HepG2 (cell line): ENCODE results near the gene ARHGDIA. TPM values are rescaled to one million over a fixed set of nuclear protein-coding genes. Genes with fewer than 3 reads are reported as not detected.

Experiments
- AGO2 ChIP-seq: fragments of 200-400 bp; formaldehyde crosslinking; optimal IDR thresholded peaks from 2 replicates; pipeline ENCODE3; 2017; ENCODE audit warnings: mild to moderate bottlenecking, low read depth, low read length, moderate library complexity
- DRAP1 ChIP-seq: IDR thresholded peaks from 2 replicates; pipeline ENCODE4 v1.6.1; 2016; ENCODE audit warnings: missing genetic modification reagents, missing compliant biosample characterization
- HNRNPK ChIP-seq: fragments of 200-400 bp; formaldehyde crosslinking; IDR thresholded peaks from 2 replicates; pipeline ENCODE4 v1.6.1; 2018; ENCODE audit warnings: low read length, low read depth, moderate library complexity, mild to moderate bottlenecking; ENCODE audit not compliant: poor library complexity, severe bottlenecking
- MATR3 ChIP-seq: sonication (generic); formaldehyde crosslinking; IDR thresholded peaks from 2 replicates; pipeline ENCODE4 v1.4.0; 2020; ENCODE audit warnings: missing genetic modification reagents
- NFATC3 ChIP-seq: sonication (generic); formaldehyde crosslinking; IDR thresholded peaks from 2 replicates; pipeline ENCODE4 v1.5.1; 2020; ENCODE audit warnings: mild to moderate bottlenecking, missing genetic modification reagents
- PPARG ChIP-seq: conservative IDR thresholded peaks from 2 replicates; pipeline ENCODE4 v1.6.1; 2016; ENCODE audit warnings: missing biosample characterization, missing genetic modification reagents
- RERE ChIP-seq: IDR thresholded peaks from 2 replicates; pipeline ENCODE4 v1.6.1; 2016; ENCODE audit warnings: low read depth, missing genetic modification reagents, missing compliant biosample characterization
- ZFYVE20 ChIP-seq: sonication (generic); formaldehyde crosslinking; IDR thresholded peaks from 2 replicates; pipeline ENCODE4 v1.8.0; 2023; ENCODE audit warnings: low read depth, mild to moderate bottlenecking, moderate library complexity, missing genetic modification reagents, borderline replicate concordance
- ZMAT5 ChIP-seq: sonication (generic); formaldehyde crosslinking; IDR thresholded peaks from 2 replicates; pipeline ENCODE4 v1.5.0; 2020; ENCODE audit warnings: mild to moderate bottlenecking, low read depth, missing genetic modification reagents, borderline replicate concordance
- ZNF605 ChIP-seq: sonication (generic); formaldehyde crosslinking; IDR thresholded peaks from 2 replicates; pipeline ENCODE4 v1.8.0; 2022; ENCODE audit warnings: mild to moderate bottlenecking, missing genetic modification reagents
- ZNF615 ChIP-seq: sonication (generic); formaldehyde crosslinking; IDR thresholded peaks from 2 replicates; pipeline ENCODE4 v1.5.0; 2020; ENCODE audit warnings: mild to moderate bottlenecking, missing genetic modification reagents, borderline replicate concordance
- ZNF720 ChIP-seq: sonication (generic); formaldehyde crosslinking; IDR thresholded peaks from 2 replicates; pipeline ENCODE4 v1.4.0; 2020; ENCODE audit warnings: missing genetic modification reagents
- ZNF792 ChIP-seq: IDR thresholded peaks from 2 replicates; pipeline ENCODE4 v1.6.1; 2016
- polyA plus RNA-seq, 8 experiments: library from polyadenylated mRNA; depleted of rRNA in 3 of 8; stranded (reverse) in 7 of 8; unstranded in 1 of 8; fragments of >200 nt; fragmentation: Illumina TruSeq in 4 of 8; extraction: Trizol in 4 of 8; gene quantifications; 2 replicates each; pipeline versions ENCODE4 v1.2.1 to v1.2.3, GENCODE V29; 2011 to 2016; ENCODE audit warnings: low read depth in 4 of 8, missing spikeins in 1 of 8, mixed read lengths in 1 of 8; ENCODE audit not compliant: insufficient read depth in 1 of 8
- total RNA-seq, 5 experiments: library from RNA; depleted of rRNA; stranded (reverse); fragments of >200 nt; fragmentation: Illumina TruSeq; extraction: Trizol; gene quantifications; 2 replicates each; pipeline ENCODE4 v1.2.3, GENCODE V29; 2016; ENCODE audit warnings: low read depth in 1 of 5

The ARHGDIA gene
- total and polyA plus RNA-seq, 2 of the 13 experiments (the other 11 are each of a cell fraction or from before 2014, with no cell fraction given) = 40.0 to 64.0 TPM

GRCh38 chr17:81903896-81904599 is 32.9 kb upstream of the ARHGDIA start (continued):
- TF ChIP-seq HNRNPK (no peak), ZNF792 (CRISPR knock-in tag) (no peak), NFATC3 (CRISPR knock-in tag) (no peak), ZNF720 (CRISPR knock-in tag) (no peak), AGO2 (peak; percentile 27), RERE (CRISPR knock-in tag) (no peak), ZNF615 (CRISPR knock-in tag) (no peak), ZFYVE20 (0 out of 2 replicates have a peak, but pooled peaks have one; percentile 30), ZMAT5 (CRISPR knock-in tag) (no peak), ZNF605 (CRISPR knock-in tag) (no peak), MATR3 (no peak), PPARG (CRISPR knock-in tag) (no peak), DRAP1 (CRISPR knock-in tag) (no peak)
- TF ChIP-seq, all 625 proteins: peak for 8
